ENCODE measurements around the gene LBH. TPM values are rescaled to one million over a fixed set of nuclear protein-coding genes. Genes with fewer than 3 reads are reported as not detected.

The LBH gene
- total and polyA plus RNA-seq, 2 donors (not counting 3 experiments of a cell fraction or from before 2014, with no cell fraction given), result 5.3 to 5.5 TPM

- POLR2A ChIA-PET, result no interaction called here
- Histone ChIP-seq H3K4me1 (ENCODE audit: control insufficient read depth, extremely low read depth, insufficient read depth, low read length) (no peaks in the 10 kb centered on the region), H3K79me2 (ENCODE audit: control insufficient read depth, insufficient read depth, low read length) (no peaks in the 10 kb centered on the region), H3K9me3 (replicated peaks; ENCODE audit: control insufficient read depth, insufficient read depth, low read length) (no peaks in the 10 kb centered on the region), H3K27me3 (ENCODE audit: control insufficient read depth in 2 of 2, insufficient read depth in 2 of 2, low read length in 2 of 2) (no peaks in the 10 kb centered on the region), H3K36me3 (ENCODE audit: control insufficient read depth in 2 of 2, extremely low read depth in 1 of 2, insufficient read depth in 2 of 2, low read length in 2 of 2) (no peaks in the 10 kb centered on the region), H2AFZ (ENCODE audit: low read depth, low read length) (no peak overlapping the region), H3K9me1 (replicated peaks; ENCODE audit: control insufficient read depth, extremely low read depth, insufficient read depth, low read length) (no peaks in the 10 kb centered on the region), H3K9ac (replicated peaks; ENCODE audit: extremely low read depth, insufficient read depth, low read length) (no peak overlapping the region), H4K20me1 (replicated peaks; ENCODE audit: control insufficient read depth, extremely low read depth, insufficient read depth, low read length) (no peaks in the 10 kb centered on the region), H3K4me3 (replicated peaks in 1 of 3; ENCODE audit: insufficient read depth in 1 of 3, low read depth in 1 of 3, low read length in 3 of 3) (no peak overlapping the region), H3K27ac (ENCODE audit: insufficient read depth, low read depth, low read length) (no peak overlapping the region), H3K4me2 (ENCODE audit: insufficient read depth, low read length) (no peak overlapping the region)
- CTCF ChIA-PET, result interaction anchor here (0.8 kb wide), 1 partner anchor 23 kb away, joined by 4 read pairs; no protein-coding TSS in a partner anchor
- BruUV-seq (replicated peaks), result no TSS peak
- DNase-seq (ENCODE audit: low read depth, low spot score), result no peak
- TF ChIP-seq EZH2 (IDR thresholded peaks at IDR 0.05; ENCODE audit: borderline replicate concordance, low read depth, low read length, severe bottlenecking), result no peak
- TF ChIP-seq GATA2 (IDR thresholded peaks at IDR 0.05; ENCODE audit: insufficient read depth, insufficient read length, low read depth, low read length), result no peak
- TF ChIP-seq POLR2AphosphoS5 (IDR thresholded peaks at IDR 0.05; ENCODE audit: insufficient read depth, low read depth, low read length), result no peak
- no peak for TF ChIP-seq MYC (IDR thresholded peaks at IDR 0.05; ENCODE audit: low read depth, low read length)
- TF ChIP-seq POLR2A (IDR thresholded peaks at IDR 0.05; ENCODE audit: low read depth, low read length), result no peak
- TF ChIP-seq JUN (IDR thresholded peaks at IDR 0.05; ENCODE audit: borderline replicate concordance, insufficient read depth, insufficient read length, low read depth), result no peak
- TF ChIP-seq MAX (IDR thresholded peaks at IDR 0.05; ENCODE audit: insufficient read depth, insufficient read length), result no peak
- intact Hi-C loops (cut with micrococcal nuclease) (no loop called here), dilution Hi-C loops (cut with MboI; ENCODE audit: extremely low pct_ligation_motif_present, low sequenced_read_pairs) (no loop called here)
- no peak for FAIRE-seq
Measured at GRCh38 chr2:30188292-30188691, 43.0 kb upstream of the LBH start.

GRCh38 chr2:30190637-30191036 is 40.7 kb upstream of the LBH start:
- H3K9ac ChIP-seq (replicated peaks; ENCODE audit: extremely low read depth, insufficient read depth, low read length), result no peak overlapping the region
- no peaks in the 10 kb centered on the region for H3K36me3 ChIP-seq (ENCODE audit: control insufficient read depth in 2 of 2, extremely low read depth in 1 of 2, insufficient read depth in 2 of 2, low read length in 2 of 2)
- no peaks in the 10 kb centered on the region for H3K9me1 ChIP-seq (replicated peaks; ENCODE audit: control insufficient read depth, extremely low read depth, insufficient read depth, low read length)
- H3K4me3 ChIP-seq (replicated peaks in 1 of 3; ENCODE audit: insufficient read depth in 1 of 3, low read depth in 1 of 3, low read length in 3 of 3), result no peak overlapping the region
- FAIRE-seq (no peak), DNase-seq (ENCODE audit: low read depth, low spot score) (no peak)
- intact Hi-C loops (cut with micrococcal nuclease) (no loop called here), dilution Hi-C loops (cut with MboI; ENCODE audit: extremely low pct_ligation_motif_present, low sequenced_read_pairs) (no loop called here)
- H3K9me3 ChIP-seq (replicated peaks; ENCODE audit: control insufficient read depth, insufficient read depth, low read length), result no peaks in the 10 kb centered on the region
- H3K27me3 ChIP-seq (ENCODE audit: control insufficient read depth in 2 of 2, insufficient read depth in 2 of 2, low read length in 2 of 2), result no peaks in the 10 kb centered on the region
- H3K4me1 ChIP-seq (ENCODE audit: control insufficient read depth, extremely low read depth, insufficient read depth, low read length), result no peaks in the 10 kb centered on the region
- ChIA-PET CTCF (interaction anchor here (1.0 to 1.6 kb wide), 2 partner anchors 26 to 521 kb away, joined by 3 to 6 read pairs; no protein-coding TSS in a partner anchor), POLR2A (no interaction called here)
- H4K20me1 ChIP-seq (replicated peaks; ENCODE audit: control insufficient read depth, extremely low read depth, insufficient read depth, low read length), result no peaks in the 10 kb centered on the region
- H3K4me2 ChIP-seq (ENCODE audit: insufficient read depth, low read length), result no peak overlapping the region
- H3K79me2 ChIP-seq (ENCODE audit: control insufficient read depth, insufficient read depth, low read length), result no peaks in the 10 kb centered on the region
- H2AFZ ChIP-seq (ENCODE audit: low read depth, low read length), result no peak overlapping the region
- no TSS peak for BruUV-seq (replicated peaks)
- TF ChIP-seq POLR2A (IDR thresholded peaks at IDR 0.05; ENCODE audit: low read depth, low read length) (no peak), CTCF (IDR thresholded peaks at IDR 0.05; ENCODE audit: extremely low read depth in 1 of 2, insufficient read depth in 1 of 2, low read depth in 1 of 2, low read length in 2 of 2) (no peak), MAX (IDR thresholded peaks at IDR 0.05; ENCODE audit: insufficient read depth, insufficient read length) (no peak), JUN (IDR thresholded peaks at IDR 0.05; ENCODE audit: borderline replicate concordance, insufficient read depth, insufficient read length, low read depth) (no peak), MYC (IDR thresholded peaks at IDR 0.05; ENCODE audit: low read depth, low read length) (no peak), FOS (IDR thresholded peaks at IDR 0.05; ENCODE audit: borderline replicate concordance, insufficient read depth, low read length) (no peak), POLR2AphosphoS5 (IDR thresholded peaks at IDR 0.05; ENCODE audit: insufficient read depth, low read depth, low read length) (no peak), EZH2 (IDR thresholded peaks at IDR 0.05; ENCODE audit: borderline replicate concordance, low read depth, low read length, severe bottlenecking) (no peak), GATA2 (IDR thresholded peaks at IDR 0.05; ENCODE audit: insufficient read depth, insufficient read length, low read depth, low read length) (no peak)
- no peak overlapping the region for H3K27ac ChIP-seq (ENCODE audit: insufficient read depth, low read depth, low read length)

Data from endothelial cell of umbilical vein (primary cell).